ENCODE results near the gene STRN3. TPM values are rescaled to one million over a fixed set of nuclear protein-coding genes. Genes with fewer than 3 reads are reported as not detected.
"Not testable (repeated sequence)": the region's sequence is repeated elsewhere in the genome, so short reads cannot be mapped to it uniquely, and the experiment has no call there.

STRN3 gene
- total RNA-seq, 1 donor from 2014 or later, result 34.1 TPM

GRCh38 chr14:30966415-30967363 lies 59.5 kb downstream of the STRN3 start:
- no peak overlapping the region for H3K4me3 Mint-ChIP-seq
- H3K9me3 Mint-ChIP-seq, result peaks cover 6% of the 10 kb centered on the region
- H3K4me1 Mint-ChIP-seq (ENCODE audit: unreplicated experiment), result peaks cover 2% of the 10 kb centered on the region
- H3K27ac Mint-ChIP-seq, result peak overlapping the region; percentile 85
- no peaks in the 10 kb centered on the region for H3K27me3 Mint-ChIP-seq
- DNase-seq (ENCODE audit: extremely low spot score, unreplicated experiment), result no peak
- peaks cover 36% of the 10 kb centered on the region for H3K36me3 Mint-ChIP-seq
- no peak for TF ChIP-seq CTCF (conservative IDR thresholded peaks at IDR 0.05)

- peaks cover 41% of the 10 kb centered on the region for H3K36me3 Mint-ChIP-seq
- H3K4me3 Mint-ChIP-seq, result peak overlapping the region; percentile 15
- not testable (repeated sequence) for DNase-seq (ENCODE audit: extremely low spot score, unreplicated experiment); H3K27me3 Mint-ChIP-seq; H3K9me3 Mint-ChIP-seq; H3K4me1 Mint-ChIP-seq (ENCODE audit: unreplicated experiment)
- H3K27ac Mint-ChIP-seq, result peak overlapping the region; percentile 85
These were observed 60.3 kb downstream of the STRN3 start for GRCh38 chr14:30965861-30966260.

DNA sequence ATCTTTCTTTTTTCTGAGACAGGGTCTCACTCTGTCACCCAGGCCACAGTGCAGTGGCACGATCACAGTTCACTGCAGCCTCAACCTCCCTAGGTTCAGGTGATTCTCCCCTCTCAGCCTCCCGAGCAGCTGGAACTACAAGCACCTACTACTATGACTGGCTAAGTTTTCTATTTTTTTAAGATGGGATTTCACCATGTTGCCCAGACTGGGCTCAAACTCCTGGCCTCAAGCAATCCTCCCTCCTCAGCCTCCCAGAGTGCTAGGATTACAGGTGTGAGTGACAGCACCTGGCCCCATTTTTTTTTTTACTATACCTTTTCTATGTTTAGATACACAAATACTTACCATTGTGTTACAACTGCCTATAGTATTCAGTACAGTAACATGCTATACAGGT lies 63.6 kb downstream of the STRN3 start:
- not testable (repeated sequence) for H3K27me3 Mint-ChIP-seq; H3K9me3 Mint-ChIP-seq; DNase-seq (ENCODE audit: extremely low spot score, unreplicated experiment); H3K4me3 Mint-ChIP-seq
- Mint-ChIP-seq H3K27ac (peak overlapping the region; percentile 6), H3K36me3 (peaks cover 44% of the 10 kb centered on the region), H3K4me1 (ENCODE audit: unreplicated experiment) (peaks cover 13% of the 10 kb centered on the region)

DNA sequence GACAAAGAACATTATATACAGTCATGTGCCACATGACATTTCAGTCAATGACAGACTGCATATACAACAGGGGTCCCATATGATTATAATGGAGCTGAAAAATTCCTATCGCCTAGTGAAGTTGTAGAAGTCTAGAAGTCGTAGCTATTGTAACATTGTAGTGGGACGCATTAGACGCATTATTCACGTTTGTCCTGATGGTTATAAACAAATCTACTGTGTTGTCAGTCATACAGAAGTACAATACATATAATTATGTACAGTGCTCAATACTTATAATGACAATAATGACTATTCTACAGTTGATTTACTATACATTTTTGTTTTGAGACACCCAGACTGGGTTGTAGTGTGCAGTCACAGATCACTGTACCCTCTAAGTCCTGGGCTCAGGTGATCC lies 64.8 kb downstream of the STRN3 start:
- Mint-ChIP-seq H3K27ac (no peak overlapping the region), H3K36me3 (peaks cover 42% of the 10 kb centered on the region), H3K4me3 (no peak overlapping the region), H3K9me3 (peaks cover 6% of the 10 kb centered on the region), H3K4me1 (ENCODE audit: unreplicated experiment) (peaks cover 13% of the 10 kb centered on the region), H3K27me3 (no peaks in the 10 kb centered on the region)
- DNase-seq (ENCODE audit: extremely low spot score, unreplicated experiment), result no peak
- TF ChIP-seq CTCF (conservative IDR thresholded peaks at IDR 0.05), result no peak

DNA sequence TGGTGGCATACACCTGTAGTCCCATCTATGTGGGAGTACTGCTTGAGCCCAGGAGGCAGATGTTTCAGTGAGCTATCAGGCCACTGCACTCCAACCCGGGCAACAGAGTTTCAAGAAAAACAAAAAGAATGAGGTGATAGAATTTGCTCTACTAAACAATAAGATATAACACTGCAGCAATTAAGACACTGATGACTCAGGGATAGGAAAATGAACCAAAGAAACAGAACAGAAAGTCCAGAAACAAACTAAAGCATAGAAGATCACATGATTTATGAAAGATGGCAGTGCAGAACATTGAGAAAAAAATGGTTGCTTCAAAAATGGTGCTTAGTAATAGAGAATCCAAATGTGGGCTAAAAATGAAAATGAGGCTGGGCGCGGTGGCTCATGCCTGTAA lies 66.0 kb downstream of the STRN3 start:
- no peaks in the 10 kb centered on the region for H3K27me3 Mint-ChIP-seq
- peaks cover 32% of the 10 kb centered on the region for H3K36me3 Mint-ChIP-seq
- H3K27ac Mint-ChIP-seq, result no peak overlapping the region
- H3K4me1 Mint-ChIP-seq (ENCODE audit: unreplicated experiment), result peaks cover 13% of the 10 kb centered on the region
- no peak for DNase-seq (ENCODE audit: extremely low spot score, unreplicated experiment)
- H3K4me3 Mint-ChIP-seq, result no peak overlapping the region
- H3K9me3 Mint-ChIP-seq, result no peaks in the 10 kb centered on the region
- TF ChIP-seq CTCF (conservative IDR thresholded peaks at IDR 0.05), result no peak

DNA sequence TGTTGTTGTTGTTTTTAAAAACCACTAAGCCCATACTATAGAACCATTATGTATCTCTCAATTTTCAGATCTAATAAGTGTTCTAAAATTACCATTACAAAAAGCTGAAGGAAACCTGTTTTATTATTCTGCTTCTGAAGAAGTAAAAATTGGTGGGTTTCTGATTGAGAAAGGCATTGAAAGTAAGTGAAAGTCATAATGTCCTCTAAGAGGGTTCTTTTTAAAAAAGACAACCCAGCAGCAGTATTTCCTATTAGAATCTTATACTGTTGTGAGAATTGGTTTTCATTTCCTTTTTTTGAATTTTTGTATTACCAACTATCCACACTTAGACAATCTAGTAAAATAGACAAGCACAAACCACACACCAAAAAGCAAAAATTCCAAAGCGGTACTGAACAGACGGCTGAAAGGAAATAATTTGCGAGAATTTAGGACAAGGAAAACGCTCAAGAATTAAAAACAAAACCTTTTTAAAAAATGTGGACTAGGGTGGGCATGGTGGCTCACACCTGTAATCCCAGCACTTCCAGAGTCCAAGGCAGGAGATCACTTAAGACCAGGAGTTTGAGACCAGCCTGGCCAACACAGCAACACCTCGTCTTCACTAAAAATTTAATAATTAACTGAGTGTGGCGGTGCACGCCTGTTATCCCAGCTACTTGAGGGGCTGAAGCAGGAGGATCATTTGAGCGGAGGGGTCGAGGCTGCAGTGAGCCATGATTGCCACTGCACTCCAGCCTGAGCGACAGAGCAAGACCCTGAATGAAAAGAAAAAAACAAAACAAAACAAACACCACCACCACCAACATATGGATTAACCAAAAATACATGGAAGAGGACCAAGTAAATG lies 67.4 kb downstream of the STRN3 start:
- H3K27ac Mint-ChIP-seq, result no peak overlapping the region

More for the DNA sequence above, 67.4 kb downstream of the STRN3 start:
- no peak for TF ChIP-seq CTCF (conservative IDR thresholded peaks at IDR 0.05)
- Mint-ChIP-seq H3K9me3 (no peaks in the 10 kb centered on the region), H3K4me3 (no peak overlapping the region), H3K4me1 (ENCODE audit: unreplicated experiment) (peaks cover 13% of the 10 kb centered on the region), H3K36me3 (peaks cover 27% of the 10 kb centered on the region), H3K27me3 (no peaks in the 10 kb centered on the region)
- no peak for DNase-seq (ENCODE audit: extremely low spot score, unreplicated experiment)

Measured in type B pancreatic cell (in vitro differentiated cells).